Hematopoietic multipotent progenitor cell treated with erythropoietin and hydrocortisone succinate and interleukin-3 and kit ligand, for 15 days (in vitro differentiated cells): Measurements from ENCODE around the gene SLC22A8.
"Not testable (repeated sequence)": the region's sequence is repeated elsewhere in the genome, so short reads cannot be mapped to it uniquely, and the experiment has no call there.

ENCODE experiments used
- DNase-seq: peaks from one replicate; pipeline ENCODE4 v3.0.0-alpha.2; 2015; ENCODE audit warnings: low spot score

The SLC22A8 gene

GRCh38 chr11:62988276-62988675 lies 27.4 kb downstream of the SLC22A8 start:
- DNase-seq, result no peak

- DNase-seq, result no peak
Observed at GRCh38 chr11:62985041-62985750, 30.4 kb downstream of the SLC22A8 start.

- DNase-seq, result no peak
Observed at GRCh38 chr11:62984451-62984991, 31.1 kb downstream of the SLC22A8 start, which contains the start of gene SLC22A6. SLC22A6 (minus strand) TSS chr11:62984967; CDS start chr11:62984690, 277 bp downstream.

GRCh38 chr11:62983536-62984199 lies 32.0 kb downstream of the SLC22A8 start:
- no peak for DNase-seq

- DNase-seq, result no peak
Observed at GRCh38 chr11:62981743-62982142, 33.9 kb downstream of the SLC22A8 start.

- no peak for DNase-seq
Observed at GRCh38 chr11:62980133-62980760, 35.4 kb downstream of the SLC22A8 start.

GRCh38 chr11:62976109-62976508 lies 39.5 kb downstream of the SLC22A8 start:
- DNase-seq, result no peak

GRCh38 chr11:62974848-62975522 lies 40.7 kb downstream of the SLC22A8 start:
- DNase-seq, result peak; percentile 30

- no peak for DNase-seq
Observed at GRCh38 chr11:62965574-62965973, 50.1 kb downstream of the SLC22A8 start.

- no peak for DNase-seq
Observed at GRCh38 chr11:62962391-62962790, 53.2 kb downstream of the SLC22A8 start.

- DNase-seq, result no peak
Observed at GRCh38 chr11:62961017-62961570, 54.5 kb downstream of the SLC22A8 start.

- no peak for DNase-seq
Observed at GRCh38 chr11:62959422-62959980, 56.1 kb downstream of the SLC22A8 start.

GRCh38 chr11:62958547-62959421 lies 56.9 kb downstream of the SLC22A8 start:
- no peak for DNase-seq

GRCh38 chr11:62957147-62957546 lies 58.5 kb downstream of the SLC22A8 start:
- DNase-seq, result no peak

- no peak for DNase-seq
Observed at GRCh38 chr11:62954478-62954877, 61.2 kb downstream of the SLC22A8 start.

- DNase-seq, result no peak
Observed at GRCh38 chr11:62953811-62954210, 61.8 kb downstream of the SLC22A8 start.

- DNase-seq, result no peak
Observed at GRCh38 chr11:62948765-62949320, 66.8 kb downstream of the SLC22A8 start.

- not testable (repeated sequence) for DNase-seq
Observed at GRCh38 chr11:62945538-62945937, 70.1 kb downstream of the SLC22A8 start.
